SK-N-SH (cell line): ENCODE results near the gene GALR3. TPM values are rescaled to one million over a fixed set of nuclear protein-coding genes. Genes with fewer than 3 reads are reported as not detected.

ENCODE experiments used
- CTCF ChIA-PET: fragments of 300-600, 350-600 bp; formaldehyde crosslinking; extraction: SDS; loops from one replicate; lab custom pipeline; 2021; lab: Yijun Ruan, JAX
- POLR2A ChIA-PET: fragments of 350-600 bp; sonication (Branson Sonifier 250); formaldehyde crosslinking; extraction: SDS; loops from one replicate; lab custom pipeline; 2020; ENCODE audit warnings: antibody characterized with exemption, inconsistent platforms; lab: Yijun Ruan, JAX
- DNase-seq: peaks from one replicate; pipeline ENCODE4 v3.0.0; 2012
- H2AFZ ChIP-seq: fragments of 200-600 bp; sonication (generic); 2 replicates; pipeline ENCODE4 v1.8.1; 2016; ENCODE audit warnings: antibody characterized with exemption, mild to moderate bottlenecking, low read depth
- H3F3A ChIP-seq: fragments of 200-600 bp; sonication (generic); replicated peaks from 2 replicates; pipeline ENCODE3; 2016; ENCODE audit warnings: antibody characterized with exemption, mild to moderate bottlenecking; ENCODE audit not compliant: insufficient read depth
- H3K27ac ChIP-seq, 2 experiments: fragments of 200-500 bp in 1 of 2; fragments of 200-600 bp in 1 of 2; sonication (Bioruptor generic) in 1 of 2; sonication (generic), shearing (Covaris generic) in 1 of 2; 2 replicates each; pipeline versions ENCODE4 v1.5.1 to v1.6.1; 2014 to 2016; ENCODE audit warnings: low read depth in 2 of 2, inconsistent platforms in 1 of 2, low read length in 1 of 2, mild to moderate bottlenecking in 1 of 2, mixed read lengths in 1 of 2
- H3K27me3 ChIP-seq: fragments of 200-600 bp; sonication (generic), shearing (Covaris generic); 2 replicates; pipeline ENCODE4 v1.6.1; 2016; ENCODE audit warnings: mixed run types; ENCODE audit not compliant: insufficient read depth
- H3K36me3 ChIP-seq, 2 experiments: fragments of 200-500 bp in 1 of 2; fragments of 200-600 bp in 1 of 2; sonication (Bioruptor generic) in 1 of 2; sonication (generic) in 1 of 2; replicated peaks in 1 of 2; 2 replicates each; pipeline versions ENCODE3 to v1.5.1; 2014 to 2016; ENCODE audit warnings: low read length in 1 of 2, mild to moderate bottlenecking in 1 of 2; ENCODE audit not compliant: insufficient read depth in 2 of 2, control insufficient read depth in 1 of 2
- H3K4me1 ChIP-seq, 2 experiments: fragments of 200-500 bp in 1 of 2; fragments of 200-600 bp in 1 of 2; sonication (Bioruptor generic) in 1 of 2; sonication (generic), shearing (Covaris generic) in 1 of 2; 2 replicates each; pipeline versions ENCODE4 v1.5.1 to v1.6.1; 2014 to 2016; ENCODE audit warnings: low read depth in 1 of 2, low read length in 1 of 2, mixed run types in 1 of 2; ENCODE audit not compliant: insufficient read depth in 2 of 2, control insufficient read depth in 1 of 2
- H3K4me2 ChIP-seq: fragments of 200-600 bp; sonication (generic), shearing (Covaris generic); 2 replicates; pipeline ENCODE4 v1.6.1; 2017; ENCODE audit warnings: mixed run types
- H3K4me3 ChIP-seq, 2 experiments: fragments of 200-500 bp in 1 of 2; fragments of 200-600 bp in 1 of 2; sonication (Bioruptor generic) in 1 of 2; sonication (generic), shearing (Covaris generic) in 1 of 2; 2 replicates each; pipeline versions ENCODE4 v1.5.1 to v1.8.1; 2014 to 2016; ENCODE audit warnings: low read depth in 2 of 2, inconsistent platforms in 1 of 2, low read length in 1 of 2, mild to moderate bottlenecking in 1 of 2, mixed read lengths in 1 of 2, moderate library complexity in 1 of 2
- H3K79me2 ChIP-seq: fragments of 200-600 bp; sonication (generic); 2 replicates; pipeline ENCODE4 v1.8.1; 2017; ENCODE audit warnings: mild to moderate bottlenecking; ENCODE audit not compliant: insufficient read depth
- H3K9ac ChIP-seq: fragments of 200-600 bp; sonication (generic); 2 replicates; pipeline ENCODE4 v1.6.1; 2017; ENCODE audit warnings: mixed run types
- H3K9me2 ChIP-seq: fragments of 200-600 bp; sonication (generic); 2 replicates; pipeline ENCODE4 v1.6.1; 2017; ENCODE audit warnings: mixed run types
- H3K9me3 ChIP-seq: fragments of 200-600 bp; sonication (generic); 2 replicates; pipeline ENCODE4 v1.6.1; 2017; ENCODE audit warnings: mixed run types, mild to moderate bottlenecking, moderate library complexity
- H4K20me1 ChIP-seq: fragments of 200-600 bp; sonication (generic); 2 replicates; pipeline ENCODE4 v1.6.1; 2017; ENCODE audit warnings: mild to moderate bottlenecking, mixed run types; ENCODE audit not compliant: insufficient read depth
- CTCF ChIP-seq: fragments of 200-600 bp; sonication (generic); IDR thresholded peaks from 2 replicates; pipeline ENCODE4 v1.6.1; 2017; ENCODE audit warnings: antibody characterized with exemption, mild to moderate bottlenecking, moderate library complexity
- EP300 ChIP-seq, 2 experiments: IDR thresholded peaks; 2 replicates each; pipeline versions ENCODE4 v1.4.0 to v1.6.1; 2012; ENCODE audit warnings: borderline replicate concordance in 1 of 2, low read depth in 1 of 2, low read length in 1 of 2
- FOXJ3 ChIP-seq: sonication (generic); formaldehyde crosslinking; IDR thresholded peaks from 2 replicates; pipeline ENCODE4 v1.5.1; 2020; ENCODE audit warnings: mild to moderate bottlenecking, missing genetic modification reagents
- GATA2 ChIP-seq: sonication (generic); formaldehyde crosslinking; IDR thresholded peaks from 2 replicates; pipeline ENCODE4 v1.5.0; 2020; ENCODE audit warnings: mild to moderate bottlenecking, missing genetic modification reagents
- JUND ChIP-seq: IDR thresholded peaks from 2 replicates; pipeline ENCODE4 v1.4.0; 2012
- RCOR1 ChIP-seq: fragments of 150-350 bp; IDR thresholded peaks from 2 replicates; pipeline ENCODE4 v1.6.1; 2017; ENCODE audit warnings: antibody characterized with exemption, low read length
- REST ChIP-seq: IDR thresholded peaks from 2 replicates; pipeline ENCODE4 v1.6.1; 2012; ENCODE audit warnings: mild to moderate bottlenecking, low read depth, low read length, moderate library complexity
- RXRA ChIP-seq: IDR thresholded peaks from 2 replicates; pipeline ENCODE4 v1.4.0; 2012; ENCODE audit warnings: low read depth, mild to moderate bottlenecking, borderline replicate concordance
- SIN3A ChIP-seq: IDR thresholded peaks from 2 replicates; pipeline ENCODE4 v1.6.1; 2012; ENCODE audit warnings: low read depth, mild to moderate bottlenecking, low read length, moderate library complexity, borderline replicate concordance
- SMC3 ChIP-seq: IDR thresholded peaks from 2 replicates; pipeline ENCODE4 v1.6.1; 2012; ENCODE audit warnings: low read depth, low read length, improper control_type of control experiment
- TEAD4 ChIP-seq: IDR thresholded peaks from 2 replicates; pipeline ENCODE4 v1.4.0; 2012; ENCODE audit warnings: mild to moderate bottlenecking, borderline replicate concordance; ENCODE audit not compliant: insufficient read depth
- ZBTB33 ChIP-seq: IDR thresholded peaks from 2 replicates; pipeline ENCODE4 v1.4.0; 2012; ENCODE audit warnings: low read depth, borderline replicate concordance
- WGBS: methylation state at CpG from one replicate; pipeline ENCODE4 v1.1.6; 2017; ENCODE audit warnings: low lambda C conversion rate; 5-methylcytosine and 5-hydroxymethylcytosine counted together
- polyA plus RNA-seq, 3 experiments: library from polyadenylated mRNA; depleted of rRNA; stranded (reverse); fragments of >200 nt; gene quantifications; 2 replicates each; pipeline ENCODE4 v1.2.3, GENCODE V29; 2012
- TF ChIP-seq, protein P1 (sequence below): IDR thresholded peaks from 2 replicates; pipeline ENCODE4 v1.4.0; 2012; ENCODE audit warnings: low read depth
- TF ChIP-seq, protein P2 (sequence below): IDR thresholded peaks from 2 replicates; pipeline ENCODE4; 2012

Gene GALR3
- polyA plus RNA-seq, 1 of the 3 experiments (the other 2 are of a cell fraction): not detected

- Histone ChIP-seq H3K27me3 (no peaks in the 10 kb centered on the region), H3K9me2 (no peaks in the 10 kb centered on the region), H3K9me3 (no peaks in the 10 kb centered on the region), H3K4me3 (no peak overlapping the region), H3K4me2 (no peak overlapping the region), H3K9ac (no peak overlapping the region), H3K79me2 (no peaks in the 10 kb centered on the region), H3F3A (peaks cover 4% of the 10 kb centered on the region), H4K20me1 (no peaks in the 10 kb centered on the region), H2AFZ (no peak overlapping the region), H3K36me3 (no peaks in the 10 kb centered on the region), H3K27ac (no peak overlapping the region), H3K4me1 (no peaks in the 10 kb centered on the region; a peak in 1 of 4 replicates)
- 77% methylated on average over 8 of the region's 13 CpGs for WGBS
- DNase-seq: no peak
- CTCF ChIA-PET: interaction anchor here (1.0 to 2.0 kb wide), 10 partner anchors 9 to 148 kb away, joined by 3 to 7 read pairs (median 4); no protein-coding TSS in a partner anchor
- TF ChIP-seq, protein P1, sequence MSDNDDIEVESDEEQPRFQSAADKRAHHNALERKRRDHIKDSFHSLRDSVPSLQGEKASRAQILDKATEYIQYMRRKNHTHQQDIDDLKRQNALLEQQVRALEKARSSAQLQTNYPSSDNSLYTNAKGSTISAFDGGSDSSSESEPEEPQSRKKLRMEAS: no peak
- peak; percentile 22 for TF ChIP-seq CTCF
- POLR2A ChIA-PET: no interaction called here
Observed at GRCh38 chr22:37781434-37782059, 41.6 kb upstream of the GALR3 start.

DNA sequence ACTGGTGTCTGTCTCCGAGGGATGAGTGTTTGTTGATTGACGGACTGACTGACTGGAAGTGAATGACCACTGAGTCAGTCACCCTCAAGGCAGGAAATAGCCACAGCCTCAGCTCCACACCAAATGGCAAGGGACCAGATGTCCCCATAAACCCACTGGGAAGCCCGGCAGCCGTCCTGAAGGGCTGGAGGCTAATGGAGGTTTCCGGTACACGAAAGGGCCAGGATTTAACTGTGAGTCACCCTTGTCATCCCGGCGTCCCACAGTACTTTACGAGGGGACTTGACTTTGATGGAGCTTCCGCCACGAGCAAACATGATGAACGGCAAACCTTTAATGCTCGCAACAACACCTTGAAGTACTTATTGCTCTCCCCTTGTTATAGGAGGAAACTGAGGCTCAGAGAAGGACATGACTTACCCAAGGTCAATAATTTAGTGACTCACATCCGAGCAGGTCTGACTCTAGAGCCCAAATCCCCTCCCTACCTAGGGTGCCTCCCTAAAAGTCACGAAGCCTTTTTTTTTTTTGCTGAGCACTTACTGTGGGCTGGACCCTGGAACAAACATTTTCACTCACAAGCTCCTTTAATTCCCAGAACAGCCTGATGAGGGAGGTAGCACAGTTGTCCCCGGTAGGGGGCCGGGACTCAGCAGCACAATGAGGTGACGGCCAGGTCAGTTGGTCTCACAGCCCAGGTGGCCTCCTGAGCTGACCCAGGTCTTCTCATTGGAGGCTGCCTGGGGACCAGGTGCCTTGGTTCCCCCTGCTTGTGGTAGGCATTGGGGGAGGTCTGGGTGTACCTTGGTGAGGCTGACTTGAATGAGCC, 40.6 kb upstream of the GALR3 start:
- H3K4me3 ChIP-seq: no peak overlapping the region
- H3K27ac ChIP-seq: no peak overlapping the region
- H3K4me1 ChIP-seq: no peaks in the 10 kb centered on the region; a peak in 1 of 4 replicates
- WGBS: 83% methylated on average over 18 of the region's 18 CpGs
- H3K27me3 ChIP-seq: no peaks in the 10 kb centered on the region
- no peak overlapping the region for H3K9ac ChIP-seq
- H3K4me2 ChIP-seq: no peak overlapping the region
- no peaks in the 10 kb centered on the region for H3K9me3 ChIP-seq
- no peak overlapping the region for H2AFZ ChIP-seq
- no peaks in the 10 kb centered on the region for H3K79me2 ChIP-seq
- no peaks in the 10 kb centered on the region for H3K36me3 ChIP-seq
- DNase-seq: no peak
- H4K20me1 ChIP-seq: no peaks in the 10 kb centered on the region
- no peaks in the 10 kb centered on the region for H3K9me2 ChIP-seq
- POLR2A ChIA-PET: no interaction called here
- H3F3A ChIP-seq: no peaks in the 10 kb centered on the region
- CTCF ChIA-PET: interaction anchor here (0.6 to 2.0 kb wide), 9 partner anchors 14 to 155 kb away, joined by 3 to 7 read pairs (median 3); no protein-coding TSS in a partner anchor
- TF ChIP-seq FOXJ3 (no peak), JUND (no peak), ZBTB33 (no peak), TEAD4 (no peak), SIN3A (no peak), RXRA (no peak), REST (no peak), GATA2 (CRISPR knock-in tag) (no peak), RCOR1 (no peak), EP300 (IDR thresholded peaks at IDR 0.05; ENCODE audit: borderline replicate concordance in 1 of 2, low read depth in 1 of 2, low read length in 1 of 2) (no peak), SMC3 (no peak)
- TF ChIP-seq, protein P2, sequence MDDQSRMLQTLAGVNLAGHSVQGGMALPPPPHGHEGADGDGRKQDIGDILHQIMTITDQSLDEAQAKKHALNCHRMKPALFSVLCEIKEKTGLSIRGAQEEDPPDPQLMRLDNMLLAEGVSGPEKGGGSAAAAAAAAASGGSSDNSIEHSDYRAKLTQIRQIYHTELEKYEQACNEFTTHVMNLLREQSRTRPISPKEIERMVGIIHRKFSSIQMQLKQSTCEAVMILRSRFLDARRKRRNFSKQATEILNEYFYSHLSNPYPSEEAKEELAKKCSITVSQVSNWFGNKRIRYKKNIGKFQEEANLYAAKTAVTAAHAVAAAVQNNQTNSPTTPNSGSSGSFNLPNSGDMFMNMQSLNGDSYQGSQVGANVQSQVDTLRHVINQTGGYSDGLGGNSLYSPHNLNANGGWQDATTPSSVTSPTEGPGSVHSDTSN: no peak
